CD14-positive monocyte (primary cell): Measurements from ENCODE around the gene RPN1. TPM values are rescaled to one million over a fixed set of nuclear protein-coding genes. Genes with fewer than 3 reads are reported as not detected.

Experiments
- DNase-seq, 3 donors: peaks; one replicate each; pipeline ENCODE4 v3.0.0-alpha.2; 2011 to 2022
- H2AFZ ChIP-seq: 2 replicates; pipeline ENCODE4 v1.6.0; 2012; ENCODE audit warnings: mild to moderate bottlenecking, low read depth, low read length, inconsistent platforms; ENCODE audit not compliant: insufficient read depth, poor library complexity, severe bottlenecking
- H3K27ac ChIP-seq, 2 donors: 1 replicate in 1 of 2; 2 replicates in 1 of 2; pipeline ENCODE4 v1.5.1; 2012 to 2013; ENCODE audit warnings: low read length in 2 of 2, control low read depth in 1 of 2, inconsistent platforms in 1 of 2, low read depth in 1 of 2, mild to moderate bottlenecking in 1 of 2
- H3K27me3 ChIP-seq, 2 donors: one replicate each; pipeline versions ENCODE4 v1.6.0 to v1.6.1; 2011 to 2013; ENCODE audit warnings: low read length in 2 of 2; ENCODE audit not compliant: control insufficient read depth in 2 of 2, insufficient read depth in 2 of 2
- H3K36me3 ChIP-seq, 2 donors: replicated peaks in 1 of 2; 1 replicate in 1 of 2; 2 replicates in 1 of 2; pipeline versions ENCODE4 v1.5.1 to v1.6.1; 2012 to 2013; ENCODE audit warnings: low read length in 2 of 2, control low read depth in 1 of 2, inconsistent platforms in 1 of 2, mild to moderate bottlenecking in 1 of 2; ENCODE audit not compliant: insufficient read depth in 2 of 2, control insufficient read depth in 1 of 2
- H3K4me1 ChIP-seq, 2 donors: 1 replicate in 1 of 2; 2 replicates in 1 of 2; pipeline versions ENCODE4 v1.5.1 to v1.6.1; 2012 to 2013; ENCODE audit warnings: low read length in 2 of 2, control low read depth in 1 of 2, inconsistent platforms in 1 of 2, mild to moderate bottlenecking in 1 of 2, moderate library complexity in 1 of 2; ENCODE audit not compliant: insufficient read depth in 2 of 2, control insufficient read depth in 1 of 2
- H3K4me2 ChIP-seq: replicated peaks from 2 replicates; pipeline ENCODE3; 2012; ENCODE audit warnings: low read length, moderate library complexity, mild to moderate bottlenecking; ENCODE audit not compliant: poor library complexity, severe bottlenecking; ENCODE audit errors: extremely low read depth
- H3K4me3 ChIP-seq, 3 experiments: fragments of 200-600 bp in 1 of 3; sonication (generic) in 1 of 3; replicated peaks in 1 of 3; 1 replicate in 2 of 3; 2 replicates in 1 of 3; pipeline ENCODE4 v1.5.1; 2011 to 2013; ENCODE audit warnings: low read length in 3 of 3, mild to moderate bottlenecking in 3 of 3, control low read depth in 2 of 3, low read depth in 2 of 3, inconsistent platforms in 1 of 3, moderate library complexity in 1 of 3
- H3K79me2 ChIP-seq: 2 replicates; pipeline ENCODE4 v1.6.0; 2012; ENCODE audit warnings: mild to moderate bottlenecking, control low read depth, inconsistent platforms, low read length, moderate library complexity; ENCODE audit not compliant: insufficient read depth
- H3K9ac ChIP-seq: 2 replicates; pipeline ENCODE4 v1.6.0; 2017; ENCODE audit warnings: low read length, mild to moderate bottlenecking; ENCODE audit not compliant: insufficient read depth, poor library complexity, severe bottlenecking
- H3K9me3 ChIP-seq, 2 donors: replicated peaks in 1 of 2; 1 replicate in 1 of 2; 2 replicates in 1 of 2; pipeline versions ENCODE4 v1.5.1 to v1.6.1; 2012 to 2013; ENCODE audit warnings: low read length in 2 of 2, control low read depth in 1 of 2; ENCODE audit not compliant: control insufficient read depth in 1 of 2, insufficient read depth in 1 of 2
- H4K20me1 ChIP-seq: 2 replicates; pipeline ENCODE4 v1.6.0; 2012; ENCODE audit warnings: mild to moderate bottlenecking, low read length, control low read depth, moderate library complexity; ENCODE audit not compliant: insufficient read depth
- H3K27ac Mint-ChIP-seq, 7 donors: one replicate each; pipeline ENCODE4 v1.8.0; 2020; ENCODE audit warnings: mild to moderate bottlenecking in 7 of 7, mixed read lengths in 7 of 7, moderate library complexity in 6 of 7, inconsistent platforms in 2 of 7
- H3K27me3 Mint-ChIP-seq, 3 donors: one replicate each; pipeline ENCODE4 v1.8.0; 2021 to 2022; ENCODE audit warnings: low read depth in 3 of 3, mild to moderate bottlenecking in 3 of 3, mixed read lengths in 3 of 3, moderate library complexity in 3 of 3, inconsistent platforms in 1 of 3
- H3K36me3 Mint-ChIP-seq, 2 donors: one replicate each; pipeline ENCODE4 v1.8.0; 2020; ENCODE audit warnings: mixed read lengths in 2 of 2, inconsistent platforms in 1 of 2, mild to moderate bottlenecking in 1 of 2
- H3K4me1 Mint-ChIP-seq: one replicate; pipeline ENCODE4 v1.8.0; 2020; ENCODE audit warnings: mild to moderate bottlenecking, mixed read lengths
- H3K4me3 Mint-ChIP-seq, 2 donors: one replicate each; pipeline ENCODE4 v1.8.0; 2020; ENCODE audit warnings: mild to moderate bottlenecking in 2 of 2, mixed read lengths in 2 of 2, moderate library complexity in 1 of 2
- H3K9me3 Mint-ChIP-seq, 7 donors: one replicate each; pipeline ENCODE4 v1.8.0; 2020 to 2022; ENCODE audit warnings: mixed read lengths in 7 of 7, mild to moderate bottlenecking in 6 of 7, moderate library complexity in 6 of 7, inconsistent platforms in 2 of 7
- WGBS: methylation state at CpG from one replicate; pipeline ENCODE4 v1.1.5; 2013; ENCODE audit warnings: missing lambda C conversion rate; ENCODE audit not compliant: insufficient coverage; 5-methylcytosine and 5-hydroxymethylcytosine counted together
- intact Hi-C, 2 donors: fragments of 100-400 bp; cut with micrococcal nuclease; formaldehyde crosslinking; loops; one replicate each; pipeline versions ENCODE4 v1.15.0 to v1.15.1; 2023
- polyA plus RNA-seq, 3 donors: library from polyadenylated mRNA; depleted of rRNA in 1 of 3; unstranded in 2 of 3; stranded (reverse) in 1 of 3; fragments of 300-500 nt in 2 of 3; fragments of >200 nt in 1 of 3; fragmentation: Illumina TruSeq in 2 of 3; gene quantifications; 1 replicate in 2 of 3; 2 replicates in 1 of 3; pipeline ENCODE4 v1.2.3, GENCODE V29; 2012 to 2021
- TF ChIP-seq, protein P1 (sequence below): fragments of 200-600 bp; IDR thresholded peaks from one replicate; pipeline ENCODE4 v1.8.0; 2022; ENCODE audit warnings: antibody characterized with exemption, mild to moderate bottlenecking

Gene RPN1
- polyA plus RNA-seq, 3 donors: 112 to 375 (median 354) TPM

DNA sequence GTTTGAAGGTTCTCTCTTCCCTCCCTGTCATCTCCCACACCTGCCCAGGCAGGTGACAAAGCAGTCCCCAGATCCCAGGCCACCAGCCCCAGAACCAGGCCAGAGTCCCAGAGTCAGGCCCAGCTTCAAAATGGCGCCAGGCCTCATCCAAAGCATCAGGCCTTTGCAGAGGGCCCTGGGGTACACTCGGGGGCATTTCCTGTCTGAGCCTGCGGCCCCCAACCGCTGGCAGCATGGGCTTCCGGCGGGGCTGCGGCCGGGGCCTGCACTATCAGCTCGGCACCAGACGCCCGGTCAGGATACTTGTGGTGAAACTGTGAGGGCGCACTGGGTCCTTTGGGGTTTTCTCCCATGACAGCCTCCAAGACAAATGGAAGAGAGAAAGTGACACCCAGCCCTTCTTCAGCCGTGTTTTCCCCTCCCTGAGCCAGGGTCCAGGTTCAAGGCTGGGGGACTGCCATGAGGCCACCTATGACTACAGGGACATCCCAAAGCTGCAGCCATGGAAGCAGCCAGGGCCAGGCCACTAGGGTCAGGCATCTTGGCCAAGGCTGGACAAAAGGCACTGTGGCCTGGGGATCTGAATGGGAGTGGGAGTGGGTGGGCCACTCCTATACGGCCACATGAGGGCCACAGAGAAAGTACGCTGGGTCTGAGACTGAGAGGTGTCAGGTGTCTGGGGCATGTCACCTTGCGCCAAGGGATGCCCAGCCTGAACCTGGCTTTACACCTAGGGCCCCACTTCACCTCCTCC lies 33.9 kb downstream of the RPN1 start:
- H3K27ac Mint-ChIP-seq: peak overlapping the region in 6 of 7 donors; percentile 50 to 96 (median 84)
- whole genome bisulfite sequencing: 52% methylated on average over 4 of the region's 16 CpGs
- H3K27me3 Mint-ChIP-seq: peaks cover 0 to 2% (median 1%) of the 10 kb centered on the region in 3 donors
- intact Hi-C loops: loop anchor here (5.0 to 10.0 kb wide), 6 partner anchors 36 to 542 kb away; partner anchors contain the start of genes ACAD9 (in 1 of the 2) and RPN1 (in 1 of the 2)
- TF ChIP-seq, protein P1, sequence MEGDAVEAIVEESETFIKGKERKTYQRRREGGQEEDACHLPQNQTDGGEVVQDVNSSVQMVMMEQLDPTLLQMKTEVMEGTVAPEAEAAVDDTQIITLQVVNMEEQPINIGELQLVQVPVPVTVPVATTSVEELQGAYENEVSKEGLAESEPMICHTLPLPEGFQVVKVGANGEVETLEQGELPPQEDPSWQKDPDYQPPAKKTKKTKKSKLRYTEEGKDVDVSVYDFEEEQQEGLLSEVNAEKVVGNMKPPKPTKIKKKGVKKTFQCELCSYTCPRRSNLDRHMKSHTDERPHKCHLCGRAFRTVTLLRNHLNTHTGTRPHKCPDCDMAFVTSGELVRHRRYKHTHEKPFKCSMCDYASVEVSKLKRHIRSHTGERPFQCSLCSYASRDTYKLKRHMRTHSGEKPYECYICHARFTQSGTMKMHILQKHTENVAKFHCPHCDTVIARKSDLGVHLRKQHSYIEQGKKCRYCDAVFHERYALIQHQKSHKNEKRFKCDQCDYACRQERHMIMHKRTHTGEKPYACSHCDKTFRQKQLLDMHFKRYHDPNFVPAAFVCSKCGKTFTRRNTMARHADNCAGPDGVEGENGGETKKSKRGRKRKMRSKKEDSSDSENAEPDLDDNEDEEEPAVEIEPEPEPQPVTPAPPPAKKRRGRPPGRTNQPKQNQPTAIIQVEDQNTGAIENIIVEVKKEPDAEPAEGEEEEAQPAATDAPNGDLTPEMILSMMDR: no peak
- peaks cover 31% of the 10 kb centered on the region in 2 donors for H3K36me3 Mint-ChIP-seq
- Histone ChIP-seq H3K4me1 (peaks cover 31 to 37% of the 10 kb centered on the region in 2 donors), H4K20me1 (peaks cover 10% of the 10 kb centered on the region), H3K9me3 (no peaks in the 10 kb centered on the region), H3K36me3 (peaks cover 16% of the 10 kb centered on the region in 2 donors), H3K4me3 (peak overlapping the region in 1 of 3 experiments; percentile 95), H3K27ac (peak overlapping the region; percentile 59 to 89), H3K9ac (peak overlapping the region; percentile 50), H2AFZ (peak overlapping the region; percentile 97), H3K79me2 (peaks cover 38% of the 10 kb centered on the region), H3K27me3 (no peaks in the 10 kb centered on the region), H3K4me2 (peak overlapping the region; percentile 99)
- H3K9me3 Mint-ChIP-seq: peaks cover 0 to 3% (median 0%) of the 10 kb centered on the region in 7 donors
- H3K4me1 Mint-ChIP-seq: peaks cover 24% of the 10 kb centered on the region
- peak overlapping the region in 1 of 2 donors; percentile 48 for H3K4me3 Mint-ChIP-seq
- no peak for DNase-seq

DNA sequence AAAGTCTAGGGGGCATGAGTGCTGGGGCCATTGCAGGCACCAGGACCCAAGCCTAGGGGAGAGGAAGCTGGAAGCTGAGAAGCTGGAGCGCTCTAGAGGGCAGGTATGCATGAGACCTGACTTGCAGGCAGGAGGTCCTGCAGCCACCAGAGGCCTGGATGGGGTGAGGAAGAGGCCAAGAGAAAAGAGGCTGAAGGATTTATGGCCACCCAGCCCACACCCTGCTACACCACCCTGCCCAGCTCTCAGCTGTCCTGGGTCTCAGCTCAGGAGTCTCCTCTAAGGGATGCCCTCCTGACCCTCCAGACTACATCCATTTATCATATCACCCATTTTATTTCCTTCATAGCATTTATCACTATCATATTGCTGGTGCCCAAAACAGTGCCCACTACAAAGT lies 36.5 kb downstream of the RPN1 start:
- H3K27me3 ChIP-seq: no peaks in the 10 kb centered on the region
- no peak overlapping the region for H3K27ac Mint-ChIP-seq
- no peaks in the 10 kb centered on the region for H3K36me3 ChIP-seq
- H3K36me3 Mint-ChIP-seq: peaks cover 7 to 9% of the 10 kb centered on the region in 2 donors
- H2AFZ ChIP-seq: no peak overlapping the region
- no peak for DNase-seq
- no peak overlapping the region for H3K4me2 ChIP-seq
- peaks cover 0 to 3% (median 0%) of the 10 kb centered on the region in 7 donors for H3K9me3 Mint-ChIP-seq
- peaks cover 12% of the 10 kb centered on the region for H3K4me1 Mint-ChIP-seq
- intact Hi-C loops: loop anchor here in 1 of 2 donors (10.0 kb wide), 2 partner anchors 181 to 539 kb away; no protein-coding TSS in a partner anchor
- peaks cover 23% of the 10 kb centered on the region for H3K79me2 ChIP-seq
- H3K4me3 ChIP-seq: no peak overlapping the region
- no peak overlapping the region for H3K27ac ChIP-seq
- H3K4me1 ChIP-seq: peaks cover 17 to 21% of the 10 kb centered on the region in 2 donors
- no CpG with 5 or more reads among the region's 1 CpG for WGBS
- TF ChIP-seq, protein P1: no peak
- no peak overlapping the region for H3K9ac ChIP-seq
- H3K9me3 ChIP-seq: no peaks in the 10 kb centered on the region
- H4K20me1 ChIP-seq: no peaks in the 10 kb centered on the region
- no peak overlapping the region for H3K4me3 Mint-ChIP-seq
- H3K27me3 Mint-ChIP-seq: peaks cover 0 to 3% (median 1%) of the 10 kb centered on the region in 3 donors
